SK-N-SH treated with all-trans-retinoic acid at 6 μM for 48 hours (cell line): ENCODE results near the gene RPUSD4.

Source experiments
- ATAC-seq: fragments of 200-7000 bp; cut with Tn5 transposase; 3 replicates; pipeline ENCODE4 v1.9.1; 2020; ENCODE audit warnings: mild to moderate bottlenecking, moderate library complexity
- ESRRG ChIP-seq: fragments of 250-450 bp; sonication (Bioruptor Pico); IDR thresholded peaks from 2 replicates; pipeline ENCODE4 v1.6.1; 2021; ENCODE audit warnings: mild to moderate bottlenecking
- ISL1 ChIP-seq: fragments of 250-450 bp; sonication (Bioruptor Pico); IDR thresholded peaks from 2 replicates; pipeline ENCODE4 v2.1.2; 2022; ENCODE audit warnings: mild to moderate bottlenecking, moderate library complexity
- PPARA ChIP-seq: fragments of 250-450 bp; sonication (Bioruptor Pico); IDR thresholded peaks from 2 replicates; pipeline ENCODE4 v1.5.0; 2020; ENCODE audit warnings: mild to moderate bottlenecking, borderline replicate concordance
- TCF4 ChIP-seq: fragments of 250-450 bp; sonication (Bioruptor Pico); IDR thresholded peaks from 2 replicates; pipeline ENCODE4 v1.8.0; 2021; ENCODE audit warnings: mild to moderate bottlenecking, moderate library complexity, borderline replicate concordance
- ZC3H10 ChIP-seq: fragments of 250-450 bp; sonication (Bioruptor Pico); IDR thresholded peaks from 2 replicates; pipeline ENCODE4 v1.5.1; 2021; ENCODE audit warnings: mild to moderate bottlenecking, moderate library complexity
- ZFP3 ChIP-seq: fragments of 250-450 bp; sonication (Bioruptor Pico); IDR thresholded peaks from 2 replicates; pipeline ENCODE4 v1.5.0; 2020; ENCODE audit warnings: mild to moderate bottlenecking, moderate library complexity
- ZFP30 ChIP-seq: fragments of 450-650 bp; formaldehyde crosslinking; IDR thresholded peaks from 2 replicates; pipeline ENCODE4 v1.5.0; 2022; ENCODE audit warnings: mild to moderate bottlenecking, moderate library complexity
- ZNF565 ChIP-seq: fragments of 450-650 bp; formaldehyde crosslinking; conservative IDR thresholded peaks from 2 replicates; pipeline ENCODE4 v1.5.0; 2020; ENCODE audit warnings: low read depth, mild to moderate bottlenecking, moderate library complexity
- ZNF70 ChIP-seq: fragments of 450-650 bp; formaldehyde crosslinking; IDR thresholded peaks from 2 replicates; pipeline ENCODE4 v1.5.0; 2020; ENCODE audit warnings: mild to moderate bottlenecking, moderate library complexity
- ZNF8 ChIP-seq: fragments of 450-650 bp; formaldehyde crosslinking; IDR thresholded peaks from 2 replicates; pipeline ENCODE4 v1.5.0; 2020; ENCODE audit warnings: mild to moderate bottlenecking, moderate library complexity
- TF ChIP-seq, protein P1 (sequence below): fragments of 250-450 bp; sonication (Bioruptor Pico); IDR thresholded peaks from 2 replicates; pipeline ENCODE4 v1.8.0; 2021; ENCODE audit warnings: low read depth, mild to moderate bottlenecking, moderate library complexity, borderline replicate concordance
- TF ChIP-seq, protein P2 (sequence below): fragments of 250-450 bp; sonication (Bioruptor Pico); IDR thresholded peaks from 2 replicates; pipeline ENCODE4 v1.8.0; 2020; ENCODE audit warnings: mild to moderate bottlenecking, moderate library complexity, borderline replicate concordance
- TF ChIP-seq, protein P3 (sequence below): fragments of 250-450 bp; sonication (Bioruptor Pico); IDR thresholded peaks from 2 replicates; pipeline ENCODE4 v1.5.1; 2020; ENCODE audit warnings: low read depth, mild to moderate bottlenecking, moderate library complexity
- TF ChIP-seq, protein P4 (sequence below): fragments of 250-450 bp; sonication (Bioruptor Pico); IDR thresholded peaks from 2 replicates; pipeline ENCODE4 v1.5.0; 2020; ENCODE audit warnings: mild to moderate bottlenecking, moderate library complexity

The RPUSD4 gene

DNA sequence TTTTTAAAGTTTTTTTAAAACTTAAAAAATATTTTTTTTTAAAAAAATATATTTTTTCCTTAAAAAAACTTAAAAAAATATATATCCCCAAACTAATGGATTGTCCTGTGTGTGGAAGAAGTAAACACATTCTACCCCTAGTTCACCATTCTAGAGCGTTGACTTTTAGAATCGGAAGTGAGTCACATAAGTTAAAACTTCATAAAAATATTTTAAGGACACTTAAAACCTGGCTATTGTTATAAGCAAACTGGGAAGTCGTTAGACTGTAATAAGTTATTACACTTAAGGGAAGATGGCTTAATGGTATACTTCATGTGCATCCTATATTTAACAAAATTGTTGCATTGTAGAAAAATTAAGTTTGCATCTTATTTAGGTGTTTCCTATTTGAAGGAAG is 21.2 kb upstream of the RPUSD4 start:
- ATAC-seq = no peak
- TF ChIP-seq, protein P1, sequence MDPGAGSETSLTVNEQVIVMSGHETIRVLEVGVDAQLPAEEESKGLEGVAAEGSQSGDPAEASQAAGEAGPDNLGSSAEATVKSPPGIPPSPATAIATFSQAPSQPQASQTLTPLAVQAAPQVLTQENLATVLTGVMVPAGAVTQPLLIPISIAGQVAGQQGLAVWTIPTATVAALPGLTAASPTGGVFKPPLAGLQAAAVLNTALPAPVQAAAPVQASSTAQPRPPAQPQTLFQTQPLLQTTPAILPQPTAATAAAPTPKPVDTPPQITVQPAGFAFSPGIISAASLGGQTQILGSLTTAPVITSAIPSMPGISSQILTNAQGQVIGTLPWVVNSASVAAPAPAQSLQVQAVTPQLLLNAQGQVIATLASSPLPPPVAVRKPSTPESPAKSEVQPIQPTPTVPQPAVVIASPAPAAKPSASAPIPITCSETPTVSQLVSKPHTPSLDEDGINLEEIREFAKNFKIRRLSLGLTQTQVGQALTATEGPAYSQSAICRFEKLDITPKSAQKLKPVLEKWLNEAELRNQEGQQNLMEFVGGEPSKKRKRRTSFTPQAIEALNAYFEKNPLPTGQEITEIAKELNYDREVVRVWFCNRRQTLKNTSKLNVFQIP (CRISPR knock-in tag) = no peak
- TF ChIP-seq ZFP30 (CRISPR knock-in tag) (no peak), TCF4 (CRISPR knock-in tag) (no peak), PPARA (CRISPR knock-in tag) (no peak)
- TF ChIP-seq, protein P2, sequence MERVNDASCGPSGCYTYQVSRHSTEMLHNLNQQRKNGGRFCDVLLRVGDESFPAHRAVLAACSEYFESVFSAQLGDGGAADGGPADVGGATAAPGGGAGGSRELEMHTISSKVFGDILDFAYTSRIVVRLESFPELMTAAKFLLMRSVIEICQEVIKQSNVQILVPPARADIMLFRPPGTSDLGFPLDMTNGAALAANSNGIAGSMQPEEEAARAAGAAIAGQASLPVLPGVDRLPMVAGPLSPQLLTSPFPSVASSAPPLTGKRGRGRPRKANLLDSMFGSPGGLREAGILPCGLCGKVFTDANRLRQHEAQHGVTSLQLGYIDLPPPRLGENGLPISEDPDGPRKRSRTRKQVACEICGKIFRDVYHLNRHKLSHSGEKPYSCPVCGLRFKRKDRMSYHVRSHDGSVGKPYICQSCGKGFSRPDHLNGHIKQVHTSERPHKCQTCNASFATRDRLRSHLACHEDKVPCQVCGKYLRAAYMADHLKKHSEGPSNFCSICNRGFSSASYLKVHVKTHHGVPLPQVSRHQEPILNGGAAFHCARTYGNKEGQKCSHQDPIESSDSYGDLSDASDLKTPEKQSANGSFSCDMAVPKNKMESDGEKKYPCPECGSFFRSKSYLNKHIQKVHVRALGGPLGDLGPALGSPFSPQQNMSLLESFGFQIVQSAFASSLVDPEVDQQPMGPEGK (CRISPR knock-in tag) = no peak
- TF ChIP-seq, protein P3, sequence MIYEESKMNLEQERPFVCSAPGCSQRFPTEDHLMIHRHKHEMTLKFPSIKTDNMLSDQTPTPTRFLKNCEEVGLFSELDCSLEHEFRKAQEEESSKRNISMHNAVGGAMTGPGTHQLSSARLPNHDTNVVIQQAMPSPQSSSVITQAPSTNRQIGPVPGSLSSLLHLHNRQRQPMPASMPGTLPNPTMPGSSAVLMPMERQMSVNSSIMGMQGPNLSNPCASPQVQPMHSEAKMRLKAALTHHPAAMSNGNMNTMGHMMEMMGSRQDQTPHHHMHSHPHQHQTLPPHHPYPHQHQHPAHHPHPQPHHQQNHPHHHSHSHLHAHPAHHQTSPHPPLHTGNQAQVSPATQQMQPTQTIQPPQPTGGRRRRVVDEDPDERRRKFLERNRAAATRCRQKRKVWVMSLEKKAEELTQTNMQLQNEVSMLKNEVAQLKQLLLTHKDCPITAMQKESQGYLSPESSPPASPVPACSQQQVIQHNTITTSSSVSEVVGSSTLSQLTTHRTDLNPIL = no peak

DNA sequence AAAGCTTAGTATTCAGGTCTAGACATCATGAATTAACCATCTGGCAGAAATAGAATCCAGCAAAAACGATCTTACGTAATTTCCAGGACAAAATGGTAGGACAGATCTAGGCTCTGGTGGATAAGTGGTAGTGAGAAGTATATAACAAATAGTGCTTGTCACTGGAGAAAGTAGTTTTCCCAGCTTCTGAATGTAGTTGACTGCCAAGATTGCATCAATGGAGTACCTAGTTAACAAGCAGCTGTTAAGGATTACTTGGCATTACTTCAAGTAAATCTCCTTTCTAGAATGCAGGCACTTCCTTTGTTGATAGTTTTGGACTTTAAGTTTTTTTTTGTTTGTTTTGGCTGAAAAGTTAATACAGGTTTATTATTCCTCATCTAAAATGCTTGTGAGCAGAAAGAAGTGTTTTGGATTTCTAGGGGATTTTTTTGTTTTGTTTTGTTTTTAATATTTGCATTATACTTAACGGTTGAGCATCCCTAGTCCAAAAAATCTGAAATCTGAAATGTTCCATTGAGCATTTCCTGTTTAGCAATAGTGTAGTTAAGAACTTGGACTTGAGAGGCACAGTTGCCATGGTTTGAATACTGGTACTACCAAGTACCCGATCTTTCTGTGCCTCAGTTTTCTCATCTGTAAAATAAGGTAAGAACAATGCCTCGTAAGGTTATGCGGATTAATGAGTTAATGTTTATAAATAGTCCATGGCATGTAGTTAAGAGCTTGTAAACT is 20.4 kb upstream of the RPUSD4 start:
- TF ChIP-seq TCF4 (CRISPR knock-in tag) (no peak), ZC3H10 (no peak), ZNF8 (CRISPR knock-in tag) (no peak), ISL1 (CRISPR knock-in tag) (peak; percentile 13; the same call in 1 of the 2 replicates)
- ATAC-seq = no peak

DNA sequence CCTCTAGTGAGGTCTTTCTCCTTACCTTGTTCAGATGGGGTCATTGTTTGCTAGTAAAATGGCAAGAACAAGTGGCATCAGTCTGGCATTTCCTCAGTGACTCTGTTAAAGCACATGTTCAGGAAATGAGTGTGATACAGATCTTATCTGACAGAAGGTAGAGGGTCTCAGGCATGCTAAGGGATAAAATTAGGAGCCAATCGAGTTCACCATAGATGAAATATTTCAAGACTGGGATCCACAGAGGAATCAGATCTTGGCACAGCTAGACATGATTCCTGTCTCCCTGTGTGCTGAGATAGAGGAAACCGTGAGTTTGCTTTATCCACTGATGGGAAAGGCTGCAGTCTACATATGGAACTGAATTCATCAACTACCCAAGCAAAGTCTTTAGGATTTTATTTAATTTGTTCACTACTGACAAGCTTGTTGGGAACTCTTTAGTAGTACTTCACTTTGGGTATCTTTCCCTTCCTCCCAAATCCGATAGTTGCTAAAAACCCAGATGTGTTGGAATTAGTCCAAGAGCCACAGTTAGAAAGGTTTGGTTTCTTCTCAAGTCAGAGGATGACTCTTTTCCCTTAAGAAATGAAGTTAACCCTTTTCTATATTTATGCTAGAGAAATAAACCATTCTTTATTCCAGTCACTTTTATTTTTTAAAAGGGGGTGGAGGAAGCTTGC is 18.5 kb upstream of the RPUSD4 start:
- TF ChIP-seq, protein P2 (CRISPR knock-in tag) = no peak
- TF ChIP-seq, protein P3 = no peak
- peak; percentile 32; the same call in 1 of the 3 replicates for ATAC-seq

DNA sequence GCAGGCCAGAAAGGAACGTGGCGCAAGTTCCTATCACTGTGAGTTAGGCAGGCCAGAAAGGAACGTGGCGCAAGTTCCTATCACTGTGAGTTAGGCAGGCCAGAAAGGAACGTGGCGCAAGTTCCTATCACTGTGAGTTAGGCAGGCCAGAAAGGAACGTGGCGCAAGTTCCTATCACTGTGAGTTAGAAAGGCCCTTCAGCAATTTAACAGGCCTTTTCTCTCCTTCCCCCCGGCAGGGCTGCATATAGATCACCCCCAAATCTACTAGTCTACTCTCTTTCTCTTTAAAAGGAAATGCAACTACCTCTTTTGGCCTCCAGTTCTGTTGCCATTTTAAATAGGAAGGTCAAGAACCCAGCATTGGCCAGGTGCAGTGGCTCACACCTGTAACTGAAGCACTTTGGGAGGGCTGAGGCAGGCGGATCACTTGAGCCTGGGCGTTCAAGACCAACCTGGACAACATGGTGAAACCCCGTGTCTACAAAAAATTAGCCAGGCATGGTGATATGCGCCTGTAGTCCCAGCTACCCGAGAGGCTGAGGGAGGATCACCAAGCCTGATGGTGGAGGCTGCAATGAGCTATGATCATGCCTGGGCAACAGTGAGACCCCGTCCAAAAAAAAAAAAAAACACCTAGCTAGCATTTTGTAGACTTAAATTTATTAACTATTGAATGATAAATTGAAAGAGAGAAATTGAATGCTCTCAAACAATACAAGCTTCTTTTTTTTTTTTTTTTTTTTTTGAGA is 15.1 kb upstream of the RPUSD4 start:
- no peak for ATAC-seq
- TF ChIP-seq ZNF565 (CRISPR knock-in tag) (no peak), PPARA (CRISPR knock-in tag) (no peak), TCF4 (CRISPR knock-in tag) (no peak), ISL1 (CRISPR knock-in tag) (no peak), ESRRG (CRISPR knock-in tag) (no peak), ZNF8 (CRISPR knock-in tag) (no peak), ZFP3 (CRISPR knock-in tag) (no peak), ZNF70 (CRISPR knock-in tag) (no peak)
- TF ChIP-seq, protein P4, sequence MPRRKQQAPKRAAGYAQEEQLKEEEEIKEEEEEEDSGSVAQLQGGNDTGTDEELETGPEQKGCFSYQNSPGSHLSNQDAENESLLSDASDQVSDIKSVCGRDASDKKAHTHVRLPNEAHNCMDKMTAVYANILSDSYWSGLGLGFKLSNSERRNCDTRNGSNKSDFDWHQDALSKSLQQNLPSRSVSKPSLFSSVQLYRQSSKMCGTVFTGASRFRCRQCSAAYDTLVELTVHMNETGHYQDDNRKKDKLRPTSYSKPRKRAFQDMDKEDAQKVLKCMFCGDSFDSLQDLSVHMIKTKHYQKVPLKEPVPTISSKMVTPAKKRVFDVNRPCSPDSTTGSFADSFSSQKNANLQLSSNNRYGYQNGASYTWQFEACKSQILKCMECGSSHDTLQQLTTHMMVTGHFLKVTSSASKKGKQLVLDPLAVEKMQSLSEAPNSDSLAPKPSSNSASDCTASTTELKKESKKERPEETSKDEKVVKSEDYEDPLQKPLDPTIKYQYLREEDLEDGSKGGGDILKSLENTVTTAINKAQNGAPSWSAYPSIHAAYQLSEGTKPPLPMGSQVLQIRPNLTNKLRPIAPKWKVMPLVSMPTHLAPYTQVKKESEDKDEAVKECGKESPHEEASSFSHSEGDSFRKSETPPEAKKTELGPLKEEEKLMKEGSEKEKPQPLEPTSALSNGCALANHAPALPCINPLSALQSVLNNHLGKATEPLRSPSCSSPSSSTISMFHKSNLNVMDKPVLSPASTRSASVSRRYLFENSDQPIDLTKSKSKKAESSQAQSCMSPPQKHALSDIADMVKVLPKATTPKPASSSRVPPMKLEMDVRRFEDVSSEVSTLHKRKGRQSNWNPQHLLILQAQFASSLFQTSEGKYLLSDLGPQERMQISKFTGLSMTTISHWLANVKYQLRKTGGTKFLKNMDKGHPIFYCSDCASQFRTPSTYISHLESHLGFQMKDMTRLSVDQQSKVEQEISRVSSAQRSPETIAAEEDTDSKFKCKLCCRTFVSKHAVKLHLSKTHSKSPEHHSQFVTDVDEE (CRISPR knock-in tag) = no peak
- TF ChIP-seq, all 23 proteins: peak for 0
